Tibial nerve (tissue), 3 donors: Measurements from ENCODE around the gene SPATA19.

Experiments
- CTCF ChIP-seq, 5 experiments: fragments of 200-600 bp in 3 of 5; fragments of 450-650 bp in 2 of 5; sonication (generic) in 3 of 5; IDR thresholded peaks; one replicate each; pipeline ENCODE4 v1.5.1; 2016 to 2019; ENCODE audit warnings: antibody characterized with exemption in 5 of 5, mild to moderate bottlenecking in 3 of 5, moderate library complexity in 2 of 5
- POLR2A ChIP-seq, 2 donors: fragments of 450-650 bp; IDR thresholded peaks; one replicate each; pipeline ENCODE4 v1.6.1; 2017; ENCODE audit warnings: antibody characterized with exemption in 2 of 2, mild to moderate bottlenecking in 2 of 2, moderate library complexity in 2 of 2

GRCh38 chr11:133827556-133827955, 17.8 kb downstream of the SPATA19 start:
- no peak for TF ChIP-seq POLR2A (IDR thresholded peaks at IDR 0.05)
- no peak for TF ChIP-seq CTCF (IDR thresholded peaks at IDR 0.05)
